HUES64 (cell line): Measurements from ENCODE around the gene ADAMTS9.
"Not testable (repeated sequence)": the region's sequence is repeated elsewhere in the genome, so short reads cannot be mapped to it uniquely, and the experiment has no call there.

Experiments used
- H3K27ac ChIP-seq: 2 replicates; pipeline ENCODE4 v1.7.0; 2013; ENCODE audit warnings: low read depth, low read length, inconsistent platforms
- H3K27me3 ChIP-seq: 2 replicates; pipeline ENCODE4 v1.6.1; 2013; ENCODE audit warnings: mild to moderate bottlenecking, low read length; ENCODE audit not compliant: insufficient read depth
- H3K36me3 ChIP-seq: 2 replicates; pipeline ENCODE4 v1.6.1; 2013; ENCODE audit warnings: mild to moderate bottlenecking, low read length; ENCODE audit not compliant: insufficient read depth
- H3K4me1 ChIP-seq: 2 replicates; pipeline ENCODE4 v1.6.1; 2013; ENCODE audit warnings: mild to moderate bottlenecking, low read length, moderate library complexity; ENCODE audit not compliant: insufficient read depth
- H3K4me3 ChIP-seq: 2 replicates; pipeline ENCODE4 v1.5.1; 2013; ENCODE audit warnings: mild to moderate bottlenecking, low read length, moderate library complexity
- H3K9ac ChIP-seq: 2 replicates; pipeline ENCODE4 v1.6.1; 2013; ENCODE audit warnings: mild to moderate bottlenecking, low read depth, low read length
- H3K9me3 ChIP-seq: 2 replicates; pipeline ENCODE4 v1.6.1; 2013; ENCODE audit warnings: low read depth, low read length; ENCODE audit not compliant: insufficient read depth
- WGBS: fragments of 150-250, 120-280 bp; methylation state at CpG from one replicate; pipeline ENCODE4 v1.1.7; 2013; ENCODE audit warnings: missing lambda C conversion rate; 5-methylcytosine and 5-hydroxymethylcytosine counted together

The ADAMTS9 gene

GRCh38 chr3:64555351-64555750 lies 132.4 kb downstream of the ADAMTS9 start:
- Histone ChIP-seq H3K27me3 (no peaks in the 10 kb centered on the region), H3K9ac (no peak overlapping the region), H3K27ac (no peak overlapping the region), H3K36me3 (no peaks in the 10 kb centered on the region), H3K9me3 (no peaks in the 10 kb centered on the region), H3K4me3 (no peak overlapping the region), H3K4me1 (peaks cover 6% of the 10 kb centered on the region; the same call in 1 of the 2 replicates)
- 91% methylated on average over 3 of the region's 3 CpGs for WGBS

GRCh38 chr3:64554096-64554920 lies 133.5 kb downstream of the ADAMTS9 start:
- H3K36me3 ChIP-seq, result no peaks in the 10 kb centered on the region
- 90% methylated on average over 4 of the region's 7 CpGs for WGBS
- no peak overlapping the region for H3K4me3 ChIP-seq
- no peaks in the 10 kb centered on the region for H3K9me3 ChIP-seq
- no peak overlapping the region for H3K9ac ChIP-seq
- H3K27me3 ChIP-seq, result no peaks in the 10 kb centered on the region
- H3K4me1 ChIP-seq, result peaks cover 6% of the 10 kb centered on the region; the same call in 1 of the 2 replicates
- H3K27ac ChIP-seq, result no peak overlapping the region

GRCh38 chr3:64552966-64553365 lies 134.8 kb downstream of the ADAMTS9 start:
- no peaks in the 10 kb centered on the region for H3K27me3 ChIP-seq
- peaks cover 6% of the 10 kb centered on the region; the same call in 1 of the 2 replicates for H3K4me1 ChIP-seq
- 91% methylated on average over 1 of the region's 2 CpGs for WGBS
- H3K9me3 ChIP-seq, result no peaks in the 10 kb centered on the region
- H3K4me3 ChIP-seq, result no peak overlapping the region
- H3K36me3 ChIP-seq, result no peaks in the 10 kb centered on the region
- H3K27ac ChIP-seq, result no peak overlapping the region
- H3K9ac ChIP-seq, result no peak overlapping the region

DNA sequence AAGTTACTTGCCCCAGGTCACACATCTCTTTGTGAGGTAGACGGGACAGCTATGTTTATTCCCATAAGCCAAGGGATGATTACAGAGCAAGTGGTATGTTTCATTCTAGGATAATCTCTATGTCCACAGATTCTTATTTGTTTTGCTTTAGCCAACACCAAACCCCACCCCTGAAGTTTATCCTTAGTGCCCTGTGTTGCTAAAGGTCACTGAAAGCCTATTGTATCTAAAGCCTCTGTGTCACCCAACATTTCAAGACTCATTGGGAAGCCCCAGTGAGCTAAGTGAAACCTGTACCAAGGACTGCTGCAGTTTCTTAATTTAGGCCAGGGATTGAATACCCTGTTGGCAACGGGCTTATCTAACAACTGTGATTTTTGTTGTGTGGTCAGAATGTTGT lies 135.6 kb downstream of the ADAMTS9 start:
- peaks cover 6% of the 10 kb centered on the region; the same call in 1 of the 2 replicates for H3K4me1 ChIP-seq
- no peak overlapping the region for H3K4me3 ChIP-seq
- no peaks in the 10 kb centered on the region for H3K27me3 ChIP-seq
- no peaks in the 10 kb centered on the region for H3K36me3 ChIP-seq
- 0 out of 2 replicates have a peak overlapping the region, but pooled peaks have one; percentile 37 for H3K27ac ChIP-seq
- WGBS, result 91% methylated on average over 2 of the region's 2 CpGs
- no peaks in the 10 kb centered on the region for H3K9me3 ChIP-seq
- H3K9ac ChIP-seq, result no peak overlapping the region

- H3K4me1 ChIP-seq, result peaks cover 6% of the 10 kb centered on the region; the same call in 1 of the 2 replicates
- no peaks in the 10 kb centered on the region for H3K36me3 ChIP-seq
- H3K4me3 ChIP-seq, result no peak overlapping the region
- no peaks in the 10 kb centered on the region for H3K9me3 ChIP-seq
- 84% methylated on average over 1 of the region's 1 CpG for WGBS
- no peaks in the 10 kb centered on the region for H3K27me3 ChIP-seq
- no peak overlapping the region for H3K9ac ChIP-seq
- H3K27ac ChIP-seq, result 0 out of 2 replicates have a peak overlapping the region, but pooled peaks have one; percentile 37
Measured at GRCh38 chr3:64551697-64552096, 136.1 kb downstream of the ADAMTS9 start.

DNA sequence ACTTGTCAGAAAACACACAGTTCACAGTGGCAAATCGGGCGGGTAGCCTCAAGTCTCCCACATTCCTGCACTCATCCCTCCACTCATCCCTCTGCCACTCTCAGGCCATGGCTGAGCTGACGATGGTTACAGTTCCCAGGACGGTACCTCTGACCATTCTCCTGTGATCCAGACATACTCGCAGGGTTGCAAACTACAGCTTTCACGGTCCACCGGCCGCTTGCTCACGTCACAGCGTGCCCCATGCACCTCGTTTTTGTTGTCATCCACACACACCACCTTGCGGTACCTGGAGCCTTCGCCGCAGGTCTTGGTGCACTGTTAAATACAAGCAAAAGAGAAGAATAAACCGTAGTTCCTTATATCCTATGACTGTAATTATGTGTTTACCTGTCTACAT lies 137.1 kb downstream of the ADAMTS9 start:
- Histone ChIP-seq H3K9ac (no peak overlapping the region), H3K4me3 (no peak overlapping the region), H3K9me3 (no peaks in the 10 kb centered on the region), H3K27me3 (no peaks in the 10 kb centered on the region), H3K27ac (no peak overlapping the region), H3K4me1 (peaks cover 6% of the 10 kb centered on the region; the same call in 1 of the 2 replicates), H3K36me3 (no peaks in the 10 kb centered on the region)
- WGBS, result 96% methylated on average over 15 of the region's 15 CpGs

DNA sequence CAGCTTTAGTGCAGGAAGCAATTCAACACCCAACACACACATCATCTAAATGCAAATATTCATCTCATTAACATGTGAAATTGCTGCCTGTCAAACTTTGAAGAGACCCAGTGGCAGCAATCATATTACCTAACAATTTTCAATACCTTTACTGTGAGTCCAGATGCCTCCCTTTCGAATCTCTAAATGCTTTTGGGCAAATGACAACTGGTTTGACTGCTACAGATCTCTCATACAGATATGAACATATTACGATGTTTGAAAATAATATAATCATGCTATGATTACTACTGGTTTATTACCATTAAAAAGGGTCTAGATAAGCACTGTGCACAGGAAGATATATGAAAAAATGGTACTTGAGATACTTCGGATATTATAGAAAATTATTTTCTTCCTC lies 137.9 kb downstream of the ADAMTS9 start:
- H3K27me3 ChIP-seq, result no peaks in the 10 kb centered on the region
- peaks cover 6% of the 10 kb centered on the region; the same call in 1 of the 2 replicates for H3K4me1 ChIP-seq
- H3K27ac ChIP-seq, result no peak overlapping the region
- no peak overlapping the region for H3K4me3 ChIP-seq
- H3K9me3 ChIP-seq, result no peaks in the 10 kb centered on the region
- no peak overlapping the region for H3K9ac ChIP-seq
- H3K36me3 ChIP-seq, result no peaks in the 10 kb centered on the region
- WGBS, result 100% methylated on average over 2 of the region's 3 CpGs

- H3K27ac ChIP-seq, result no peak overlapping the region
- no peaks in the 10 kb centered on the region for H3K36me3 ChIP-seq
- WGBS, result 93% methylated on average over 5 of the region's 6 CpGs
- no peak overlapping the region for H3K9ac ChIP-seq
- H3K27me3 ChIP-seq, result no peaks in the 10 kb centered on the region
- no peaks in the 10 kb centered on the region for H3K9me3 ChIP-seq
- no peak overlapping the region for H3K4me3 ChIP-seq
- H3K4me1 ChIP-seq, result no peaks in the 10 kb centered on the region; the same call in 1 of the 2 replicates
Measured at GRCh38 chr3:64548200-64548889, 139.5 kb downstream of the ADAMTS9 start.

DNA sequence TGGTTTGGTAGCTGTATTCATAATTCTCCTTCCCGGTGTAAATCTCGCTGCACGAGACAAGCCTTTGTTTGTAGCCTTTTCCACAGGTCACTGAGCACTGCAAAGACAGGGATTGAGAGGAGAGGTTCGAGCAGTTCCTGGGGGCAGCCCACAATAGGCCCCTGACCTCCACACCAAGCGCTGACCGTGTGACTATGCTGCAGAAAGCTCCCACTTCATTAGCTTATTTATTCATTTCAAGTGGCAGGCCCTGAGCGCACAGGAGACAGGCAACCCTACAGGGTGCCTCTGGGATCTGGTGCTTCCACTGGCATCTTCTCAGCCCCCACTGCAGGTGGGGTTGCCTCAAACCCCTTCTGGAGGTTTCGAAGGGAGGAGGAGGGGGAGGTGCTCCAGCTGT lies 140.9 kb downstream of the ADAMTS9 start:
- WGBS, result 87% methylated on average over 8 of the region's 8 CpGs
- H3K27ac ChIP-seq, result no peak overlapping the region
- no peak overlapping the region for H3K9ac ChIP-seq
- H3K36me3 ChIP-seq, result no peaks in the 10 kb centered on the region
- H3K9me3 ChIP-seq, result no peaks in the 10 kb centered on the region
- H3K4me3 ChIP-seq, result no peak overlapping the region
- no peaks in the 10 kb centered on the region; the same call in 1 of the 2 replicates for H3K4me1 ChIP-seq
- H3K27me3 ChIP-seq, result no peaks in the 10 kb centered on the region

DNA sequence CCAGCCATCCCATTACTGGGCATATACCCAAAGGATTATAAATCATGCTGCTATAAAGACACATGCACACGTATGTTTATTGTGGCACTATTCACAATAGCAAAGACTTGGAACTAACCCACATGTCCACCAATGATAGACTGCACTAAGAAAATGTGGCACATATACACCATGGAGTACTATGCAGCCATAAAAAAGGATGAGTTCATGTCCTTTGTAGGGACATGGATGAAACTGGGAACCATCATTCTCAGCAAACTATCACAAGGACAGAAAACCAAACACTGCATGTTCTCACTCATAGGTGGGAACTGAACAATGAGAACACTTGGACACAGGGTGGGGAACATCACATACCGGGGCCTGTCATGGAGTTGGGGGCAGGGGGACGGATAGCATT lies 142.6 kb downstream of the ADAMTS9 start:
- H3K4me1 ChIP-seq, H3K27me3 ChIP-seq, H3K9me3 ChIP-seq, H3K9ac ChIP-seq, H3K4me3 ChIP-seq, H3K27ac ChIP-seq, H3K36me3 ChIP-seq: not testable (repeated sequence)
- 93% methylated on average over 3 of the region's 3 CpGs for WGBS

- peaks cover 4% of the 10 kb centered on the region; the same call in 1 of the 2 replicates for H3K36me3 ChIP-seq
- no peak overlapping the region for H3K9ac ChIP-seq
- H3K4me3 ChIP-seq, result no peak overlapping the region
- no peaks in the 10 kb centered on the region for H3K4me1 ChIP-seq
- H3K27ac ChIP-seq, result no peak overlapping the region
- H3K27me3 ChIP-seq, result no peaks in the 10 kb centered on the region
- WGBS, result 94% methylated on average over 4 of the region's 4 CpGs
- no peaks in the 10 kb centered on the region for H3K9me3 ChIP-seq
Measured at GRCh38 chr3:64541803-64542202, 146.0 kb downstream of the ADAMTS9 start.
